Psoas muscle (tissue), 8 donors: Measurements from ENCODE around the gene TLE7. TPM values are rescaled to one million over a fixed set of nuclear protein-coding genes. Genes with fewer than 3 reads are reported as not detected.

ENCODE experiments used
- ATAC-seq, 4 donors: fragments of 200-7000 bp; cut with Tn5 transposase; one replicate each; pipeline ENCODE4 v1.9.1; 2020; ENCODE audit warnings: moderate library complexity in 3 of 4, mild to moderate bottlenecking in 2 of 4
- DNase-seq, 2 donors: peaks; one replicate each; pipeline ENCODE4 v3.0.0-alpha.2; 2020
- H3K27ac ChIP-seq: fragments of 200-600 bp; one replicate; pipeline ENCODE4 v1.8.0; 2022
- H3K27me3 ChIP-seq, 3 donors: fragments of 200-600 bp in 1 of 3; one replicate each; pipeline versions ENCODE4 v1.6.1 to v1.8.0; 2013 to 2022; ENCODE audit warnings: low read length in 2 of 3, mild to moderate bottlenecking in 2 of 3, moderate library complexity in 1 of 3; ENCODE audit not compliant: insufficient read depth in 3 of 3
- H3K36me3 ChIP-seq, 2 donors: fragments of 200-600 bp in 1 of 2; one replicate each; pipeline versions ENCODE4 v1.6.1 to v1.8.0; 2013 to 2022; ENCODE audit warnings: low read depth in 1 of 2, mild to moderate bottlenecking in 1 of 2, moderate library complexity in 1 of 2; ENCODE audit not compliant: insufficient read depth in 1 of 2
- H3K4me1 ChIP-seq: fragments of 200-600 bp; one replicate; pipeline ENCODE4 v1.8.0; 2022
- H3K4me3 ChIP-seq: fragments of 200-600 bp; one replicate; pipeline ENCODE4 v1.8.0; 2022; ENCODE audit warnings: mild to moderate bottlenecking
- H3K9me3 ChIP-seq: fragments of 200-600 bp; one replicate; pipeline ENCODE4 v1.8.0; 2022
- CTCF ChIP-seq: fragments of 200-600 bp; IDR thresholded peaks from one replicate; pipeline ENCODE4 v1.8.0; 2022; ENCODE audit warnings: antibody characterized with exemption
- WGBS, 3 donors: extraction: QIAGEN DNeasy Blood & Tissue Kit; methylation state at CpG; one replicate each; pipeline versions ENCODE4 v1.1.6 to v1.1.7; 2013; 5-methylcytosine and 5-hydroxymethylcytosine counted together
- intact Hi-C, 2 donors: fragments of 100-400 bp; cut with DNase I; formaldehyde crosslinking; loops; one replicate each; pipeline versions ENCODE4 v1.11.0 to v1.14.2; 2022
- polyA plus RNA-seq, 3 donors: library from polyadenylated mRNA; stranded (reverse); fragments of 200-250 nt; gene quantifications; one replicate each; pipeline ENCODE4 v1.2.3, GENCODE V29; 2013
- total RNA-seq, 4 donors: library from RNA; stranded (reverse); fragmentation: NEBNext Ultra II Directional in 2 of 4; extraction: Animal tissue kit (Norgen Biotek cat#: 25700) in 2 of 4; gene quantifications; one replicate each; pipeline versions ENCODE4 v1.2.1 to v1.2.4, GENCODE V29; 2021 to 2023
- donor health status: healthy with polysubstance abuse.
- donor health status: DM: no; HTN: no; CAD: no; lungs with moderate emphysema.
- donor health status: Bipolar disorder and iron deficiency.
- donor health status: healthy.
- donor health status: DM: yes; HTN: yes; CAD: no.
- donor health status: DM: no; HTN: no; CAD: no.
- donor health status: DM: no; HTN: no; CAD: no.
- donor health status: DM: yes; HTN: yes; CAD: no.

TLE7 gene
- total and polyA plus RNA-seq, 7 donors = not detected

GRCh38 chr16:71439523-71439922, 2.3 kb downstream of the TLE7 start:
- intact Hi-C loops = no loop called here
- DNase-seq (no peak), ATAC-seq (no peak)
- peaks cover 26% of the 10 kb centered on the region for H3K9me3 ChIP-seq
- H3K4me1 ChIP-seq = no peaks in the 10 kb centered on the region
- no peak for TF ChIP-seq CTCF
- 25 to 46% (median 33%) methylated on average over 3 of the region's 3 CpGs for WGBS, 3 donors
- H3K27ac ChIP-seq = no peak overlapping the region
- H3K36me3 ChIP-seq = no peaks in the 10 kb centered on the region
- peaks cover 0 to 2% (median 0%) of the 10 kb centered on the region in 3 donors for H3K27me3 ChIP-seq
- no peak overlapping the region for H3K4me3 ChIP-seq

GRCh38 chr16:71436473-71436872, 5.4 kb downstream of the TLE7 start:
- Histone ChIP-seq H3K4me3 (no peak overlapping the region), H3K9me3 (peaks cover 4% of the 10 kb centered on the region), H3K4me1 (no peaks in the 10 kb centered on the region), H3K27ac (no peak overlapping the region), H3K27me3 (peaks cover 0 to 6% (median 2%) of the 10 kb centered on the region in 3 donors), H3K36me3 (no peaks in the 10 kb centered on the region)
- ATAC-seq (no peak), DNase-seq (no peak)
- intact Hi-C loops = no loop called here
- WGBS, 3 donors = 74 to 75% (median 74%) methylated on average over 7 of the region's 7 CpGs
- TF ChIP-seq CTCF = no peak

- no peak for ATAC-seq
- WGBS, 3 donors = 68 to 86% (median 75%) methylated on average over 6 of the region's 6 CpGs
- TF ChIP-seq CTCF = no peak
- H3K36me3 ChIP-seq = no peaks in the 10 kb centered on the region
- DNase-seq = no peak
- intact Hi-C loops = no loop called here
- H3K9me3 ChIP-seq = no peaks in the 10 kb centered on the region
- no peaks in the 10 kb centered on the region for H3K4me1 ChIP-seq
- H3K27me3 ChIP-seq = peaks cover 0 to 11% (median 0%) of the 10 kb centered on the region in 3 donors
- no peak overlapping the region for H3K27ac ChIP-seq
- no peak overlapping the region for H3K4me3 ChIP-seq
Measured at GRCh38 chr16:71432906-71433305, 8.9 kb downstream of the TLE7 start.

GRCh38 chr16:71431991-71432390, 9.9 kb downstream of the TLE7 start:
- Histone ChIP-seq H3K4me1 (no peaks in the 10 kb centered on the region), H3K36me3 (no peaks in the 10 kb centered on the region), H3K4me3 (no peak overlapping the region), H3K27me3 (peaks cover 0 to 14% (median 2%) of the 10 kb centered on the region in 3 donors), H3K9me3 (no peaks in the 10 kb centered on the region), H3K27ac (no peak overlapping the region)
- WGBS, 3 donors = 91 to 94% (median 91%) methylated on average over 9 of the region's 9 CpGs
- intact Hi-C loops = no loop called here
- no peak for TF ChIP-seq CTCF
- ATAC-seq = no peak
- DNase-seq = no peak

- Histone ChIP-seq H3K4me3 (no peak overlapping the region), H3K36me3 (no peaks in the 10 kb centered on the region), H3K4me1 (no peaks in the 10 kb centered on the region), H3K27me3 (peaks cover 0 to 22% (median 2%) of the 10 kb centered on the region in 3 donors), H3K27ac (no peak overlapping the region), H3K9me3 (no peaks in the 10 kb centered on the region)
- intact Hi-C loops = no loop called here
- ATAC-seq (no peak), DNase-seq (no peak)
- no peak for TF ChIP-seq CTCF
- 80 to 81% (median 80%) methylated on average over 14 of the region's 14 CpGs for WGBS, 3 donors
Measured at GRCh38 chr16:71431176-71431575, 10.7 kb downstream of the TLE7 start.
